H1 (cell line): Measurements from ENCODE around the gene TECPR2.

Experiments
- BRCA1 ChIP-seq: IDR thresholded peaks from 2 replicates; pipeline ENCODE4 v1.6.1; 2012; ENCODE audit warnings: low read depth, low read length, improper control_type of control experiment
- CREB1 ChIP-seq: IDR thresholded peaks from 2 replicates; pipeline ENCODE4 v1.6.1; 2012; ENCODE audit warnings: inconsistent platforms
- CTCF ChIP-seq, 3 experiments: IDR thresholded peaks; 1 replicate in 2 of 3; 2 replicates in 1 of 3; pipeline versions ENCODE4 v1.5.1 to v1.6.1; 2011; ENCODE audit warnings: low read length in 3 of 3, mild to moderate bottlenecking in 3 of 3, inconsistent platforms in 2 of 3, low read depth in 1 of 3, moderate library complexity in 1 of 3; ENCODE audit not compliant: insufficient read depth in 1 of 3; ENCODE audit errors: control extremely low read depth in 1 of 3
- EGR1 ChIP-seq: IDR thresholded peaks from 2 replicates; pipeline ENCODE4 v1.6.1; 2011; ENCODE audit warnings: low read depth, low read length, borderline replicate concordance
- JUN ChIP-seq: IDR thresholded peaks from 2 replicates; pipeline ENCODE4 v1.6.1; 2011; ENCODE audit warnings: low read depth, mild to moderate bottlenecking, improper control_type of control experiment, low read length
- PHF8 ChIP-seq: fragments of 200-600 bp; sonication (generic); conservative IDR thresholded peaks from 2 replicates; pipeline ENCODE4 v1.7.1; 2012; ENCODE audit warnings: low read depth, mild to moderate bottlenecking, inconsistent platforms, low read length, moderate library complexity
- POLR2A ChIP-seq, 2 experiments: IDR thresholded peaks; 1 replicate in 1 of 2; 2 replicates in 1 of 2; pipeline ENCODE4 v1.6.1; 2011; ENCODE audit warnings: low read depth in 2 of 2, low read length in 2 of 2, mild to moderate bottlenecking in 2 of 2; ENCODE audit errors: control extremely low read depth in 1 of 2
- SUZ12 ChIP-seq: fragments of 200-600 bp; sonication (generic); IDR thresholded peaks from 2 replicates; pipeline ENCODE4 v1.6.1; 2012; ENCODE audit warnings: mild to moderate bottlenecking, inconsistent platforms, low read length, moderate library complexity, mixed read lengths

GRCh38 chr14:102523200-102523568, 160.4 kb downstream of the TECPR2 start:
- TF ChIP-seq CREB1 (no peak), EGR1 (no peak), CTCF (IDR thresholded peaks at IDR 0.05; ENCODE audit: control extremely low read depth in 1 of 3, insufficient read depth in 1 of 3, low read depth in 1 of 3, low read length in 3 of 3) (no peak), SUZ12 (no peak), POLR2A (IDR thresholded peaks at IDR 0.05; ENCODE audit: control extremely low read depth in 1 of 2, low read depth in 2 of 2, low read length in 2 of 2) (no peak), JUN (no peak), PHF8 (no peak), BRCA1 (no peak)
